Measurements from ENCODE around the gene POGK. TPM values are rescaled to one million over a fixed set of nuclear protein-coding genes. Genes with fewer than 3 reads are reported as not detected.

POGK gene
- total RNA-seq, 2 donors from 2014 or later, result 37.9 to 43.2 TPM

- Histone ChIP-seq H3K9ac (ENCODE audit: extremely low read depth, low read length, poor library complexity, severe bottlenecking) (no peak overlapping the region), H3K4me3 (ENCODE audit: low read length) (peak overlapping the region; percentile 52), H3K4me1 (ENCODE audit: control insufficient read depth, insufficient read depth, low read length) (peaks cover 10% of the 10 kb centered on the region), H3K27me3 (ENCODE audit: control insufficient read depth, insufficient read depth, low read length, poor library complexity, severe bottlenecking) (no peaks in the 10 kb centered on the region), H3K9me3 (ENCODE audit: control insufficient read depth, low read length) (no peaks in the 10 kb centered on the region), H3K36me3 (ENCODE audit: control insufficient read depth, insufficient read depth, low read length) (peaks cover 71% of the 10 kb centered on the region), H3K27ac (ENCODE audit: low read depth, low read length) (no peak overlapping the region)
- peaks cover 71% of the 10 kb centered on the region for H3K36me3 Mint-ChIP-seq (ENCODE audit: low read depth)
- no peak overlapping the region for H3K4me3 Mint-ChIP-seq
- no peak overlapping the region for H3K27ac Mint-ChIP-seq
- DNase-seq, result no peak
- H3K4me1 Mint-ChIP-seq, result peaks cover 46% of the 10 kb centered on the region
- no peaks in the 10 kb centered on the region for H3K9me3 Mint-ChIP-seq
- no peaks in the 10 kb centered on the region for H3K27me3 Mint-ChIP-seq (ENCODE audit: insufficient read depth)
- WGBS, 2 experiments (ENCODE audit: insufficient coverage in 1 of 2, insufficient read length in 1 of 2), result 90 to 100% methylated on average over 5 to 6 of the region's 6 CpGs
- TF ChIP-seq CTCF (conservative IDR thresholded peaks at IDR 0.05), result no peak
Measured at GRCh38 chr1:166843322-166843721, 4.0 kb downstream of the POGK start.

- no peak overlapping the region for H3K4me3 Mint-ChIP-seq
Measured at GRCh38 chr1:166843769-166844596, 4.7 kb downstream of the POGK start.

GRCh38 chr1:166844791-166845190 lies 5.5 kb downstream of the POGK start:
- Mint-ChIP-seq H3K9me3 (no peaks in the 10 kb centered on the region), H3K4me3 (no peak overlapping the region), H3K4me1 (peaks cover 39% of the 10 kb centered on the region), H3K27ac (peak overlapping the region; percentile 66), H3K27me3 (ENCODE audit: insufficient read depth) (no peaks in the 10 kb centered on the region), H3K36me3 (ENCODE audit: low read depth) (peaks cover 86% of the 10 kb centered on the region)
- Histone ChIP-seq H3K27ac (ENCODE audit: low read depth, low read length) (no peak overlapping the region), H3K9ac (ENCODE audit: extremely low read depth, low read length, poor library complexity, severe bottlenecking) (no peak overlapping the region), H3K9me3 (ENCODE audit: control insufficient read depth, low read length) (no peaks in the 10 kb centered on the region), H3K4me1 (ENCODE audit: control insufficient read depth, insufficient read depth, low read length) (peaks cover 10% of the 10 kb centered on the region), H3K27me3 (ENCODE audit: control insufficient read depth, insufficient read depth, low read length, poor library complexity, severe bottlenecking) (no peaks in the 10 kb centered on the region), H3K4me3 (ENCODE audit: low read length) (no peak overlapping the region), H3K36me3 (ENCODE audit: control insufficient read depth, insufficient read depth, low read length) (peaks cover 85% of the 10 kb centered on the region)
- 80 to 82% methylated on average over 5 to 7 of the region's 7 CpGs for WGBS, 2 experiments (ENCODE audit: insufficient coverage in 1 of 2, insufficient read length in 1 of 2)
- no peak for DNase-seq
- TF ChIP-seq CTCF (conservative IDR thresholded peaks at IDR 0.05), result no peak

More at GRCh38 chr1:166843769-166844596, 4.7 kb downstream of the POGK start:
- WGBS, 2 experiments (ENCODE audit: insufficient coverage in 1 of 2, insufficient read length in 1 of 2), result 95 to 100% methylated on average over 6 of the region's 7 CpGs
- TF ChIP-seq CTCF (conservative IDR thresholded peaks at IDR 0.05), result no peak
- Mint-ChIP-seq H3K36me3 (ENCODE audit: low read depth) (peaks cover 78% of the 10 kb centered on the region), H3K27ac (peak overlapping the region; percentile 21), H3K27me3 (ENCODE audit: insufficient read depth) (no peaks in the 10 kb centered on the region), H3K9me3 (no peaks in the 10 kb centered on the region), H3K4me1 (peaks cover 40% of the 10 kb centered on the region)
- Histone ChIP-seq H3K9ac (ENCODE audit: extremely low read depth, low read length, poor library complexity, severe bottlenecking) (no peak overlapping the region), H3K4me1 (ENCODE audit: control insufficient read depth, insufficient read depth, low read length) (peaks cover 10% of the 10 kb centered on the region), H3K36me3 (ENCODE audit: control insufficient read depth, insufficient read depth, low read length) (peaks cover 77% of the 10 kb centered on the region), H3K27ac (ENCODE audit: low read depth, low read length) (no peak overlapping the region), H3K4me3 (ENCODE audit: low read length) (no peak overlapping the region), H3K27me3 (ENCODE audit: control insufficient read depth, insufficient read depth, low read length, poor library complexity, severe bottlenecking) (no peaks in the 10 kb centered on the region), H3K9me3 (ENCODE audit: control insufficient read depth, low read length) (no peaks in the 10 kb centered on the region)
- no peak for DNase-seq

All from endodermal cell (in vitro differentiated cells).